K562 (cell line): ENCODE data around the gene IL9. TPM values are rescaled to one million over a fixed set of nuclear protein-coding genes. Genes with fewer than 3 reads are reported as not detected.

Source experiments
- ATAC-seq: fragments of 200-7000 bp; cut with Tn5 transposase; 3 replicates; pipeline ENCODE4 v1.9.1; 2020; ENCODE audit warnings: moderate library complexity
- BruUV-seq: library from RNA; stranded (reverse); fragments of 400-500 nt; replicated peaks from 2 replicates; lab custom pipeline; 2021; lab: Mats Ljungman, UMichigan
- CTCF ChIA-PET: fragments of 300-600 bp; formaldehyde crosslinking; extraction: SDS; loops from one replicate; lab custom pipeline; 2021; ENCODE audit warnings: low intra/inter-chr PET ratio; lab: Yijun Ruan, JAX
- POLR2A ChIA-PET: fragments of 300-600, 350-650 bp; sonication (Branson Sonifier 250); formaldehyde crosslinking; extraction: SDS; loops from one replicate; lab custom pipeline; 2021; ENCODE audit warnings: antibody characterized with exemption, inconsistent platforms; lab: Yijun Ruan, JAX
- DNase-seq, 4 experiments: peaks; one replicate each; pipeline versions ENCODE4 v3.0.0 to v3.0.0-alpha.2; 2011 to 2018; ENCODE audit warnings: low spot score in 3 of 4, mixed read lengths in 3 of 4; ENCODE audit errors: extremely low read depth in 1 of 4
- FAIRE-seq: peaks from 2 replicates; lab custom pipeline; 2011; peaks lifted over from hg19 to GRCh38; lab: Jason Lieb, UNC
- H2AFZ ChIP-seq: 2 replicates; pipeline ENCODE4 v1.6.0; 2011; ENCODE audit warnings: low read depth, low read length, control low read depth, inconsistent platforms
- H3K27ac ChIP-seq: fragments of 200-600 bp; 3 replicates; pipeline ENCODE4 v1.8.0; 2011; ENCODE audit warnings: low read depth, mild to moderate bottlenecking, control low read depth, inconsistent platforms, low read length, moderate library complexity, mixed read lengths; ENCODE audit errors: extremely low read depth
- H3K27me3 ChIP-seq, 2 experiments: fragments of 300-600 bp in 1 of 2; 2 replicates in 1 of 2; 3 replicates in 1 of 2; pipeline versions ENCODE4 v1.6.0 to v1.8.0; 2011; ENCODE audit warnings: inconsistent platforms in 2 of 2, low read length in 2 of 2, mild to moderate bottlenecking in 1 of 2, mixed read lengths in 1 of 2, moderate library complexity in 1 of 2; ENCODE audit not compliant: control insufficient read depth in 2 of 2, insufficient read depth in 2 of 2
- H3K36me3 ChIP-seq: fragments of 300-600 bp; 3 replicates; pipeline ENCODE4 v1.8.0; 2011; ENCODE audit warnings: mild to moderate bottlenecking, low read length, inconsistent platforms; ENCODE audit not compliant: control insufficient read depth, insufficient read depth
- H3K4me1 ChIP-seq, 2 experiments: fragments of 200-600 bp in 1 of 2; replicated peaks in 1 of 2; 2 replicates in 1 of 2; 3 replicates in 1 of 2; pipeline versions ENCODE4 v1.5.1 to v1.8.0; 2011; ENCODE audit warnings: inconsistent platforms in 2 of 2, low read length in 2 of 2, mild to moderate bottlenecking in 1 of 2, mixed read lengths in 1 of 2, moderate library complexity in 1 of 2; ENCODE audit not compliant: control insufficient read depth in 2 of 2, insufficient read depth in 2 of 2
- H3K4me2 ChIP-seq: 2 replicates; pipeline ENCODE4 v1.6.1; 2011; ENCODE audit warnings: low read length, control low read depth, inconsistent platforms, mixed read lengths; ENCODE audit not compliant: insufficient read depth
- H3K4me3 ChIP-seq: fragments of 200-600 bp; sonication (generic), shearing (Covaris generic); 2 replicates; pipeline ENCODE4 v1.5.1; 2016; ENCODE audit warnings: control low read depth, inconsistent platforms
- H3K79me2 ChIP-seq: fragments of 200-600 bp; 3 replicates; pipeline ENCODE4 v1.8.0; 2011; ENCODE audit warnings: low read length, inconsistent platforms; ENCODE audit not compliant: control insufficient read depth, insufficient read depth
- H3K9ac ChIP-seq, 2 experiments: 2 replicates each; pipeline versions ENCODE4 v1.6.0 to v1.6.1; 2011; ENCODE audit warnings: low read depth in 2 of 2, low read length in 2 of 2, control low read depth in 1 of 2, inconsistent platforms in 1 of 2, mild to moderate bottlenecking in 1 of 2, mixed read lengths in 1 of 2; ENCODE audit not compliant: insufficient read depth in 1 of 2
- H3K9me1 ChIP-seq: one replicate; pipeline ENCODE4 v1.6.0; 2011; ENCODE audit warnings: inconsistent platforms, mild to moderate bottlenecking, low read length, moderate library complexity; ENCODE audit not compliant: control insufficient read depth, insufficient read depth
- H3K9me3 ChIP-seq: replicated peaks from 2 replicates; pipeline ENCODE4 v1.5.1; 2011; ENCODE audit warnings: low read depth, low read length, inconsistent platforms; ENCODE audit not compliant: control insufficient read depth, insufficient read depth
- H4K20me1 ChIP-seq: replicated peaks from 2 replicates; pipeline ENCODE4 v1.6.1; 2011; ENCODE audit warnings: low read length, inconsistent platforms, mixed read lengths; ENCODE audit not compliant: control insufficient read depth, insufficient read depth
- CBX3 ChIP-seq, 2 experiments: IDR thresholded peaks; 1 replicate in 1 of 2; 2 replicates in 1 of 2; pipeline ENCODE4 v1.6.1; 2012; ENCODE audit warnings: inconsistent platforms in 2 of 2, low read length in 2 of 2, borderline replicate concordance in 1 of 2, control low read depth in 1 of 2
- CTCF ChIP-seq, 3 experiments: IDR thresholded peaks in 2 of 3; conservative IDR thresholded peaks in 1 of 3; 2 replicates each; pipeline ENCODE4 v1.5.1; 2011 to 2012; ENCODE audit warnings: low read length in 3 of 3, mild to moderate bottlenecking in 3 of 3, control low read depth in 2 of 3, improper control_type of control experiment in 1 of 3, inconsistent platforms in 1 of 3, low read depth in 1 of 3, mixed read lengths in 1 of 3, moderate library complexity in 1 of 3; ENCODE audit not compliant: insufficient read depth in 2 of 3
- CTCFL ChIP-seq: IDR thresholded peaks from 2 replicates; pipeline ENCODE4 v1.6.1; 2011; ENCODE audit warnings: borderline replicate concordance, low read depth, mild to moderate bottlenecking, moderate library complexity, low read length; ENCODE audit not compliant: insufficient read depth, poor library complexity, severe bottlenecking
- MYNN ChIP-seq, 2 experiments: sonication (generic); formaldehyde crosslinking in 1 of 2; IDR thresholded peaks; 2 replicates each; pipeline versions ENCODE4 v1.5.0 to v1.6.1; 2016 to 2020; ENCODE audit warnings: antibody characterized with exemption in 1 of 2, missing genetic modification reagents in 1 of 2
- SMC3 ChIP-seq: conservative IDR thresholded peaks from 2 replicates; pipeline ENCODE4 v1.6.1; 2011; ENCODE audit warnings: low read depth, low read length, improper control_type of control experiment; ENCODE audit not compliant: insufficient read depth
- SNAPC5 ChIP-seq: fragments of 250-450 bp; sonication (Bioruptor Pico); IDR thresholded peaks from 2 replicates; pipeline ENCODE4 v1.8.0; 2021; ENCODE audit warnings: moderate library complexity, mild to moderate bottlenecking, inconsistent platforms
- WGBS: fragments of 100-300 bp; shearing (Covaris generic); methylation state at CpG from one replicate; pipeline ENCODE4 v1.1.6; 2016; ENCODE audit warnings: low coverage, mixed read lengths; ENCODE audit not compliant: insufficient coverage; ENCODE audit errors: missing lambda C conversion rate; 5-methylcytosine and 5-hydroxymethylcytosine counted together
- in situ Hi-C: fragments of 300-500 bp; cut with MboI; formaldehyde crosslinking; loops from 4 replicates; pipeline ENCODE4 v1.15.0; 2018; ENCODE audit warnings: inconsistent platforms, mixed read lengths
- intact Hi-C: fragments of 100-400 bp; cut with micrococcal nuclease; formaldehyde crosslinking; loops from 2 replicates; pipeline ENCODE4 v1.14.2; 2022
- polyA plus RNA-seq, 8 experiments: library from polyadenylated mRNA; depleted of rRNA in 4 of 8; stranded (reverse) in 5 of 8; unstranded in 3 of 8; fragments of >200 nt; fragmentation: Nextera tagmentation in 2 of 8; fragmentation: Illumina TruSeq in 1 of 8; extraction: Ambion mirVana in 2 of 8; extraction: Trizol in 1 of 8; gene quantifications; 2 replicates each; pipeline versions ENCODE4 v1.2.1 to v1.2.3, GENCODE V29; 2011 to 2014; ENCODE audit warnings: inconsistent platforms in 1 of 8, missing spikeins in 1 of 8
- total RNA-seq, 7 experiments: library from RNA; depleted of rRNA in 6 of 7; stranded (reverse); fragments of >200 nt in 6 of 7; fragmentation: Illumina TruSeq in 2 of 7; extraction: Trizol in 2 of 7; gene quantifications; 2 replicates each; pipeline versions ENCODE4 v1.2.1 to v1.2.3, GENCODE V29; 2011 to 2021; ENCODE audit warnings: low replicate concordance in 1 of 7
- TF ChIP-seq, protein P1 (sequence below): sonication (generic); formaldehyde crosslinking; IDR thresholded peaks from 2 replicates; pipeline ENCODE4 v1.8.0; 2022; ENCODE audit warnings: mild to moderate bottlenecking, missing genetic modification reagents
- TF ChIP-seq, protein P2 (sequence below): fragments of 150-350 bp; IDR thresholded peaks from 2 replicates; pipeline ENCODE4 v1.6.1; 2014; ENCODE audit warnings: low read depth, mild to moderate bottlenecking, low read length, borderline replicate concordance

The IL9 gene
- total and polyA plus RNA-seq, 9 of the 15 experiments (the other 6 are each of a cell fraction or from before 2014, with no cell fraction given) = not detected

DNA sequence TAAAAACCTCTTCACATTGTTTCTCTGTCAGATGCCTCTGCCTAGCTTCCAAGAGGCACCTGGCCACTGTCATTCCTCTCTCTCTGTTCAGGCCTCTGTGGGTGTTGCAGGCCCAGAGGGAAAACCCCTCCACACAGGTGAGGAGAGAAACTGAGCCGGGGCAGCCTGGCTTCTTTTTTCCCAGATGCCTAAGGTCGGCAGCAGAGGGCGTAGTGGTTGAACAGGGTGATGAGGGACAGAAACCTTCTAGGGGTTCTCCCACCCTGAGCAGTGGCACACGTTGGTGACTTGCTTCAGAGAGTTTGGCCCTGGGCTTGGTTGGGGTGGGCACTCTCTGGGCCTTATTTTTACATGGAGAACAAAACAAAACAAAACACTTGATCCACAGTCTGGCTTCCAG lies 12.2 kb downstream of the IL9 start:
- Histone ChIP-seq H4K20me1 (peaks cover 9% of the 10 kb centered on the region; the same call in 1 of the 2 replicates), H3K4me3 (no peak overlapping the region), H3K9me3 (no peaks in the 10 kb centered on the region), H3K9ac (no peak overlapping the region), H3K36me3 (no peaks in the 10 kb centered on the region), H3K27ac (no peak overlapping the region), H2AFZ (no peak overlapping the region; the same call in 1 of the 2 replicates), H3K9me1 (no peaks in the 10 kb centered on the region), H3K79me2 (no peaks in the 10 kb centered on the region), H3K4me1 (no peaks in the 10 kb centered on the region), H3K27me3 (peaks cover 2 to 43% of the 10 kb centered on the region in 2 experiments; a peak in 3 of 5 replicates), H3K4me2 (no peak overlapping the region)
- in situ Hi-C loops = no loop called here
- CTCF ChIA-PET = no interaction called here
- DNase-seq = peak; percentile 23 to 48 (median 31)
- peak; percentile 80 for FAIRE-seq
- intact Hi-C loops = loop anchor here (1.0 kb wide), 1 partner anchor 329 kb away; no protein-coding TSS in a partner anchor
- no TSS peak for BruUV-seq
- POLR2A ChIA-PET = interaction anchor here (0.5 kb wide), 1 partner anchor 174 kb away, joined by 3 read pairs; no protein-coding TSS in a partner anchor
- 0% methylated on average over 4 of the region's 4 CpGs for WGBS
- TF ChIP-seq CTCF (IDR thresholded peaks at IDR 0.05 in 2 of 3, conservative IDR thresholded peaks at IDR 0.05 in 1 of 3; ENCODE audit: insufficient read depth in 2 of 3, low read depth in 1 of 3, low read length in 3 of 3) (peak; percentile 52 to 57 (median 53); a peak in 5 of 6 replicates), MYNN (IDR thresholded peaks at IDR 0.05) (0 out of 2 replicates have a peak, but pooled peaks have one; percentile 34), MYNN (CRISPR knock-in tag; IDR thresholded peaks at IDR 0.05) (no peak), CBX3 (IDR thresholded peaks at IDR 0.05; ENCODE audit: borderline replicate concordance in 1 of 2, low read length in 2 of 2) (no peak), CTCFL (peak; percentile 38), SNAPC5 (CRISPR knock-in tag) (no peak), SMC3 (0 out of 2 replicates have a peak, but pooled peaks have one; percentile 20)
- TF ChIP-seq, protein P1, sequence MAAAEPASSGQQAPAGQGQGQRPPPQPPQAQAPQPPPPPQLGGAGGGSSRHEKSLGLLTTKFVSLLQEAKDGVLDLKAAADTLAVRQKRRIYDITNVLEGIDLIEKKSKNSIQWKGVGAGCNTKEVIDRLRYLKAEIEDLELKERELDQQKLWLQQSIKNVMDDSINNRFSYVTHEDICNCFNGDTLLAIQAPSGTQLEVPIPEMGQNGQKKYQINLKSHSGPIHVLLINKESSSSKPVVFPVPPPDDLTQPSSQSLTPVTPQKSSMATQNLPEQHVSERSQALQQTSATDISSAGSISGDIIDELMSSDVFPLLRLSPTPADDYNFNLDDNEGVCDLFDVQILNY (CRISPR knock-in tag) = no peak
- TF ChIP-seq, protein P2, sequence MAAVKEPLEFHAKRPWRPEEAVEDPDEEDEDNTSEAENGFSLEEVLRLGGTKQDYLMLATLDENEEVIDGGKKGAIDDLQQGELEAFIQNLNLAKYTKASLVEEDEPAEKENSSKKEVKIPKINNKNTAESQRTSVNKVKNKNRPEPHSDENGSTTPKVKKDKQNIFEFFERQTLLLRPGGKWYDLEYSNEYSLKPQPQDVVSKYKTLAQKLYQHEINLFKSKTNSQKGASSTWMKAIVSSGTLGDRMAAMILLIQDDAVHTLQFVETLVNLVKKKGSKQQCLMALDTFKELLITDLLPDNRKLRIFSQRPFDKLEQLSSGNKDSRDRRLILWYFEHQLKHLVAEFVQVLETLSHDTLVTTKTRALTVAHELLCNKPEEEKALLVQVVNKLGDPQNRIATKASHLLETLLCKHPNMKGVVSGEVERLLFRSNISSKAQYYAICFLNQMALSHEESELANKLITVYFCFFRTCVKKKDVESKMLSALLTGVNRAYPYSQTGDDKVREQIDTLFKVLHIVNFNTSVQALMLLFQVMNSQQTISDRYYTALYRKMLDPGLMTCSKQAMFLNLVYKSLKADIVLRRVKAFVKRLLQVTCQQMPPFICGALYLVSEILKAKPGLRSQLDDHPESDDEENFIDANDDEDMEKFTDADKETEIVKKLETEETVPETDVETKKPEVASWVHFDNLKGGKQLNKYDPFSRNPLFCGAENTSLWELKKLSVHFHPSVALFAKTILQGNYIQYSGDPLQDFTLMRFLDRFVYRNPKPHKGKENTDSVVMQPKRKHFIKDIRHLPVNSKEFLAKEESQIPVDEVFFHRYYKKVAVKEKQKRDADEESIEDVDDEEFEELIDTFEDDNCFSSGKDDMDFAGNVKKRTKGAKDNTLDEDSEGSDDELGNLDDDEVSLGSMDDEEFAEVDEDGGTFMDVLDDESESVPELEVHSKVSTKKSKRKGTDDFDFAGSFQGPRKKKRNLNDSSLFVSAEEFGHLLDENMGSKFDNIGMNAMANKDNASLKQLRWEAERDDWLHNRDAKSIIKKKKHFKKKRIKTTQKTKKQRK = no peak
- ATAC-seq = peak; percentile 56; the same call in 2 of the 3 replicates
